Left cardiac atrium (tissue), 4 donors: ENCODE results near the gene PCLO. TPM values are rescaled to one million over a fixed set of nuclear protein-coding genes. Genes with fewer than 3 reads are reported as not detected.
"Not testable (repeated sequence)": the region's sequence is repeated elsewhere in the genome, so short reads cannot be mapped to it uniquely, and the experiment has no call there.

ENCODE experiments used
- ATAC-seq, 2 donors: fragments of 200-7000 bp; cut with Tn5 transposase; one replicate each; pipeline ENCODE4 v1.9.1; 2020; ENCODE audit warnings: mild to moderate bottlenecking in 2 of 2, moderate library complexity in 2 of 2
- DNase-seq: peaks from one replicate; pipeline ENCODE4 v3.0.0-alpha.2; 2020
- intact Hi-C, 2 donors: fragments of 100-400 bp; cut with DNase I; formaldehyde crosslinking; loops; one replicate each; pipeline versions ENCODE4 v1.14.1 to v1.15.1; 2022 to 2023
- total RNA-seq, 2 donors: library from RNA; stranded (reverse); fragmentation: NEBNext Ultra II Directional; extraction: Animal tissue kit (Norgen Biotek cat#: 25700); gene quantifications; one replicate each; pipeline ENCODE4 v1.2.1, GENCODE V29; 2021
- donor health status: DM: no; HTN: yes; CAD: no.
- donor health status: DM: no; HTN: yes; CAD: no; lungs with severe emphysema.
- donor health status: DM: yes; HTN: yes; CAD: no.
- donor health status: Dilated cardiomyopathy.

PCLO gene
- total RNA-seq, 2 donors from 2014 or later: 2.7 to 3.5 TPM

DNA sequence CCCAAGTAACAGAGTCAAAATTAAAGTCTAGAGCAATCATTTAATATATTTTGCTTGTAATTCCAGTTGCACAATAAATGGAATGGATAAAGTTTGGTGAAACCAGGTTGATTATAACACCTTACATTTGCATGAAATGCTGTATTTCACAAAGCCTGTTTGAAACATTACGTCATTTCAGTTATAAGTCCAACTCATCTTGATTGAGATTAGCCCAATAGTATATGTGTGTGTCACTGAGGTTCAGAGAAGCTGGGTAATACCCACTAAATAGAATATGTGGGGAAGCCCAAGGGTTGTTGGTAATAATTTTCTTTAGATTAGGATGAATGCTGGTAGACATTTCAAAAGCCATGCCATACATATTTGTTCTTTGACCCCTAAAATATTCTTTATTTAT is 456.3 kb downstream of the PCLO start:
- not testable (repeated sequence) for ATAC-seq, DNase-seq

GRCh38 chr7:82705517-82706260 is 457.0 kb downstream of the PCLO start:
- ATAC-seq: no peak
- no peak for DNase-seq
- intact Hi-C loops: no loop called here

More for the DNA sequence above, 456.3 kb downstream of the PCLO start:
- intact Hi-C loops: not testable (repeated sequence)

DNA sequence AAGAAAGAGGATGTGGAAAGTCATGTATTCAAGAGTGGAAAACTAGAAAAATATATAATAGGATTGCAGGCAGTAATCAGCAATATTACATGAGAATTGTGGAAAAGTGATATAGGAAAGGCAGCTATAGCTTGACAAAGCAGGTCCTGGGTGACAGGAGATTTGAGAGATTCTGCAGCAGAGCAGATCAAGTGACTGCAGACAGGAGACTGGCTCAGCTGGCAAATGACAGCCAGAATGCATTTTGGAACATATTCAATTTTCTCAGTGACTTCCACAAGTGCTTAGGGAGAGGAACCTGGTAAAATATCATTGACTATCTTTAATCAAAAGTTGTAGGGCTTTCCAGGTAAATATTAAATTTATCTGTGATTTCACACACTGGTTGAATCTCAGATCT is 458.6 kb downstream of the PCLO start:
- ATAC-seq (no peak), DNase-seq (no peak)
- intact Hi-C loops: no loop called here
